GM18508 (cell line): ENCODE data around the gene KRT79.
"Not testable (repeated sequence)": the region's sequence is repeated elsewhere in the genome, so short reads cannot be mapped to it uniquely, and the experiment has no call there.

Experiments
- ATAC-seq: cut with Tn5 transposase; IDR thresholded peaks from one replicate; pipeline ENCODE4 v1.9.1; 2021; ENCODE audit warnings: moderate number of reproducible peaks; ENCODE audit not compliant: insufficient read depth, unreplicated experiment

KRT79 gene

DNA sequence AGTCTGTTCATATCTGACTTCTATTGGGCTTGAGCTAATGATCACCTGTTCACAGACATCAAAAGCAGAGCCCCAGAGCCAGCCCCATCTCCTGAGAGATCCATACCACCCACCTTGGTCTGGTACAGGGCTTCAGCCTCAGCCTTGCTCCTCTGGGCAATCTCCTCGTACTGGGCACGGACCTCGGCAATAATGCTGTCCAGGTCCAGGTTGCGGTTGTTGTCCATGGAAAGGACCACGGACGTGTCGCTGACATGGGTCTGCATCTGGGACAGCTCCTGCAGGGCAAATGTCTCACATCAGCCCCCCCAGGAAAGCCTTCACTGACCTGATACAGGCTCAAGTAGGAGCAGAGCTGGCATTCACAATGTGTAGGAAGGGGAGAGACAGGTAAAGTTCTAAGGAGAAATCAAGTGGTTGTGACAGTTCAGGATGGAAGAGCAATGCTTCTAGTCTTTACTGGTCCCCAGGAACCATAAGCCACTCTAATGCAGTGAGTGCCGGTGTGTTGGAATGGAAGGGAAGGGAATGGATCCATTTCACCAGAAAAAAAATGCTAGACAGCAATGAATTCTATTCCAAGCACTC, 25.4 kb downstream of the KRT79 start:
- ATAC-seq = no peak

DNA sequence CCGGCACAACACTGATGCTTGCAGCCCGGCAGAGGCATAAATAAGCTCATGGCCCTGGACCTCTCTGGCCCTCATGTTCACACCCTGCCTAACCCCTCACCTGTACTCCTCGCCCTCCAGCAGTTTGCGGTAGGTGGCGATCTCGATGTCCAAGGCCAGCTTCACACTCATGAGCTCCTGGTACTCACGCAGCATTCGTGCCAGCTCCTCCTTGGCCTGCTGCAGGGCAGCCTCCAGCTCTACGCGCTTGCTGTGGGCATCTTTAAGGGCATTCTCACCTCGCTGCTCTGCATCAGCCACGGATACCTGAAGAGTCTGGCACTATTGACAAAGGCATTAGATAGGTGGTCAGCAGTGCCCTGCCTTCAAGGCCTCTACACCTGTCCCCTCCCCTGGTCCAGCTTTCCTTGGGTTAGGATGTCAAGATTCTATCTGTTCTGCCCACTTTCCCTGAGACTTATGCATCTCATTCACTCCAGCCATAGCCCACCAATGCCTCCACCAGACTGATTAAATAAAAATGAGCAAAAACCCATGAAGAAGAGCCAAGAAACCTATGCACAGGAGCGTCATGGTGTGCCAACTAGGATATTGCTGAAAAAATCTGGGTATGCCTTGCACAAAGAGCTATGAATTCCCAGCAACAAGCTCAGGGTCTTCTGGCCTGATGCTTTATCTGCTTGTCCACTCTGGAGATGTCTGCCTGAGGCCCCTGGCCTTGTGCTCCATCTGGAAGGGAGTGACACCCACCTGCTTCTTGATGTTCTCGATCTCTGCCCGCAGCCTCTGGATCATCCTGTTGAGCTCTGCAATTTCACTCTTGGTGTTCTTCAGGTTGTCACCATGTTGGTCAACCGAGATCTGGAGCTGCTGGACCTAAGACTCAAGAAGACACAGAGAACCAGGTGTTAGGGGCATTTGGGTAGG, 26.3 kb downstream of the KRT79 start:
- no peak for ATAC-seq

DNA sequence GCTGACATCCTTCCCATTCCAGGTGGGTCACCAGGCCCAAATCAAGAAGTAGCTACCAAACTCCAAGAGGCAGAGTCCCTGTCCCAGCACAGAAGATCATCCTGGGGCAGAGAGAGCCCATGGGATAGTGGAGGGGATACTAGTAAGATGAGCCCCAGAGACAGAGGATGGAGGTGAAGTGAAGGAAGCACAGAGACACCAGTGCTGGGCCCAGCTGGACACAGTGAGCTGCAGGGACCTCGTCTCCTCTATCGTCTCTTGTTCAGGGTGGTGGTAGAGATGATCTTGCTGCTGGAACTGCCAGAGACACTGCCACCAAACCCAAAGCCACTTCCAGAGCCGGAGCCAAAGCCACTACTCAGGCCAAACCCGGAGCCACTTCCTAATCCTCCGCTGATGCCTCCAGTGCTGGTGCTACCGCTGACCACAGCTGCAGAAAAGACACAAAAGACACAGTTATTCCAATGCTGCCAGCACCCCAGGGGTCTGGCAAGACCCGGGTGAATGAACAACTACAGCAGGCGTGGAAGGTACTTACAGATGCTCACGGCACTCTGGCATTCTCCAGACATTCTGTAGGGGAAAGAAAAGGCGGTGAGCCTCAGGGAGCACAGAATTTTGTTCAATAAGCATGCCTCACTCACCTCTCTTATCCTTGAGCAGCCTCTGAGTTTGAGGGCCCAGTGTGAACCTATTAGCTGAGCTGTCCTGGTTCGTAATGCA, 27.1 kb downstream of the KRT79 start:
- no peak for ATAC-seq

DNA sequence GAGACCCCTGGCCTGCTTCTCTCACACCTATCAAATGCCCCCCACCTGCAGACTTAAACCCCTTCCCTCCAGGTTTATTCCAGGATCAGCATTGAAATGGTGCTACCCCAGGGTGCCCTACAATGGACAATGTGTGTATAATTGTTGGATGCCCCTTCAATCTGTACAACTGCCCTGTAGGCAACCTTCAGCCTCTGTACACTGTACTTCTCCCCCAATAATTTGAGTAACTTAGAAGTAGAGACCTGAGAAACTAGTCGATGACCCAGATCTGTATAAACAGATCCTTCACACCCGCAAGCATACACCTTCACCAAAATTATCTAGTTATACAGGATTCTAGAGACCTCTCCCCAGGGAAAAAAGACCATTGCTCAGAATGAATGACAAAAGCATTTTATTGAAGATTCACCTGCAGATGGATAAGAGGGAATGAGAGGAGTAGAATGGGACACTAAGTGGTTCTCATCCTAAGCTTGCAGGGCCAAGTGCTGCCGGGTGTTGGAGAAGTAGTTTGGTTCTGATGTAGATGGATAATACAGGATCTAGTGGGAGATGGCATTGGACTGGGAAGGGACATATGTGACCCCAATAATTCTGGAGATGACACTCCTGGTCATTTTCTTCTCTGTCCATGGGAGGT, 27.8 kb downstream of the KRT79 start:
- no peak for ATAC-seq

DNA sequence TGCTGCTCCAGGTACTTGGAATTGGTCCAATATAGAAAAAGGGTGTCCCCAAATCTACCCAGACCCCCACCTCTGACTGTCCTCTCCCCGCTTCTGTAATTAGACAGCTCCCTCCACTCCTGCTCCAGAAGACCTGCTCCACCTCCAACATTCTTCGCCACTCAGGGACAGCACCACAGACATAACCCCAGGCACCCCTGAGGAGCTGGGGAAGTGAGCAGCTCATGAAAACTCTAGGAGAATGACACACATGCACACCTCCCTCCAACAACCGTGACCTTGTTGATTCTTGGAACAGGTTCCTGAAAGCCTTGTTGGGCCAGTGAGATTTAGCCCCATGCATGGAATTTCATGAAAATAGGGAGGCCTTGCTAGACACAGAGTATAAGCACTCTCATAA, 28.4 kb downstream of the KRT79 start:
- ATAC-seq = no peak

DNA sequence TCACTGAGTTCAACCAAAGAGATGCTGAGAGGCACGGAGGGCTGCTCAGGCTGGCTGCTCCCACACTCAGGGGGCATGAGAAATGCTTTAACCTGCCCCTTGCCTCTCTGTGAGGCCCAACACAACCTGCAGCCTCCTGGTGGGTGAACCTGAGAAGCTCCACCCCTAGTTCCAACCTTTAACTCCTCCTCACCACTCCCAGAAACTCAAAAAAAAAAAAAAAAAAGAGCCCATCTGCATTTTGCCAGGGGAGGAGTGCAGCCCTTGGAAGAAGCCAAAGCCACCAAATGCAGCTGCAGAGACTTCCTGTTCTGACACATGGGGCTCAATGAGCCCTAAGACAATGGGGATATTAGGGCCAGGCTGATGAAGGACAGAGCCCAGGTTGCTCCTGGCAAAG, 29.1 kb downstream of the KRT79 start:
- ATAC-seq = no peak

DNA sequence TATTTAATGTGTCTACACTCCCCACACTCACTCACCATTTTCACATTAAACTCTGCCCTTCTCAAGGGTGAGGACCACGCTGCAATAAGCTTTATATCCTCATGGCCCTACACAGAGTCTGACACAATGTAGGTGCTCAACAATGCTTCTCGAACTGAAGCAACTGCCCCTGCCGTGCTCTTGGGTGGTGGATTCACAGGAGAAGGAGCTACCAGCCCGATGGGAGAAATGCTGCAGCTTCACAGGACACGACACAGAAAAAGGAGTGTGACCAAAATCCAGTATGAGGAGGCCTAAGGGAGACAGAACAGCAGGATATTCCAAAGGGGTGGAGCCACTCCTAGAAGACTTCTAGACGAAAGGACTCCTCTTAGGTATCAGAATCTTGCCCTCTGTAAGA, 31.7 kb downstream of the KRT79 start:
- no peak for ATAC-seq

DNA sequence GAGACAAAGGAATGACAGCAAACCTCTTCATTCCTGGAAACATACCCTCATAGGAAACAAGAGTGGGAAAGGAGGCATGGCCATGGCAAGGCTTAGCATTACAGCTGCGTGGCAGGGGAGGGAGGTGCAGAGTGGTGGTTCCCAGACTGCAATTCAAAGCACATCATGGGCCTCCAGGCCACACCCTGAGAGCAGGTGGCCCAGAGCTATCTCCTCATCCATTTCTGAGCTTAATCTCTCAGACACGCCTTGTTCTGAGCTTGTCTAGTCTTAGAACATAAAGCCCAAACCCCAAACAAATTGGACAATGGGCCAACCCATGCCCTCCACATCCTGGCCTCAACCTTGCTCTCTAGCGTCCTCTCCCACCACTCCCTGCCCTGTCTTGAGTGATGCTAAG, 32.3 kb downstream of the KRT79 start:
- no peak for ATAC-seq

DNA sequence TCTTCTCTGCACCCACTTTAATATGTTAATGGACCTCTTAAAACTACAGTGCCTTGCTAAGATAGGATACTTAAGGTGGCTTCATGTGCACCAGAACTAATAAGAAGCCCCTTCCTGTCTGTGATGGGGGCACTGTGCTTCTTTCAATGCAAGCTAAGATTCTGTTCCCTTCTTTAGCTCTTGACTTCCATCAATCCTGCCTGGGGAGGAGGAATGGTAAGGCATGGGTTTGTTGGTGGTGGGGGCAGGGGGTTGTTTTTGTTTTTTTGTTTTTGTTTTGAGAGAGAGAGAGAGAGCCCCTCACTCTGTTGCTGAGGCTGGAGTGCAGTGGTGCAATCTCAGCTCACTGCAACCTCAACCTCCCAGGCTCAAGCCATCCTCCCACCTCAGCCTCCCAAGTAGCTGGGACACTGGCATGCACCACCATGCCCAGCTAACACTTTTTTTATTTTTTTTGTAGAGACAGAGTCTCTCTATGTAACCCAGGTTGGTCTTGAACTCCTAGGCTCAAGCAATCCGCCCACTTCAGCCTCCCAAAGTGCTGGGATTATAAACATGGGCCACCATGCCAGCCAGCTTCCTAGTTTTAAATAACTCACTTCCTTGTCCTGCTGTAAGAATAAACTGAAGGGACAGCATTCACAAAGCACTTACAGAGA, 33.7 kb downstream of the KRT79 start:
- ATAC-seq = no peak

DNA sequence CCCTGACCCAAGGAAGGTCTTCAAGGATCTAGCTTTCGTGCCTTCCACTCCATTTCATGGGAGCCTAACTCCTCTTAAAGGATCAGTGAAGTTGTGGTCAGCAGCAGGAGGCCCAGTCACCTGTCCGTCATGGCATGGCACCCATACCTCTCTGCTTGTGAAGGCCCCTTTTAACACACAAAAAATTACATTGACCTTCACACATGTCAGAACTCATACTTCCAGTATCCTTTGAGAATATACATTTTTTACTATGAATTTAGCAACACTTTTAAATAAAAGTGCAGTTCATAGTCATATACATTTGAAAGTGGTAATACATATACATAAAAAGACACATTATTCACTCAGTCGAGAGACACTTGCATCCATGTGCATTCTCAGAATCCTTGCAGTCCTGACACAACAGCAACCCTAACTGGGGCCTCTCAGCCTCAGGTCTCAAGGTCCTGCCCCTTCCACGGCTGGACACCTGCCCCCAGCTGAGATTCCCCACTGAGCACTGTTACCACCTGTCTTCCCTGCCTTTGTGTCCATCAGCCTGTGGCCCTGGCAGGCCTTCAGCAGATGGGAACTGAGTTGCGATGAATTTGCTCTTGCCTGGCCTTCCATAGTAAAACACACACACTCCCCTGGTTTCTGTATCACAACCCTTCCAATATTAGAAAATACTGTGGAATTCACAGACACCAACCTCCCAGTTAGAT, 34.5 kb downstream of the KRT79 start:
- ATAC-seq = no peak

DNA sequence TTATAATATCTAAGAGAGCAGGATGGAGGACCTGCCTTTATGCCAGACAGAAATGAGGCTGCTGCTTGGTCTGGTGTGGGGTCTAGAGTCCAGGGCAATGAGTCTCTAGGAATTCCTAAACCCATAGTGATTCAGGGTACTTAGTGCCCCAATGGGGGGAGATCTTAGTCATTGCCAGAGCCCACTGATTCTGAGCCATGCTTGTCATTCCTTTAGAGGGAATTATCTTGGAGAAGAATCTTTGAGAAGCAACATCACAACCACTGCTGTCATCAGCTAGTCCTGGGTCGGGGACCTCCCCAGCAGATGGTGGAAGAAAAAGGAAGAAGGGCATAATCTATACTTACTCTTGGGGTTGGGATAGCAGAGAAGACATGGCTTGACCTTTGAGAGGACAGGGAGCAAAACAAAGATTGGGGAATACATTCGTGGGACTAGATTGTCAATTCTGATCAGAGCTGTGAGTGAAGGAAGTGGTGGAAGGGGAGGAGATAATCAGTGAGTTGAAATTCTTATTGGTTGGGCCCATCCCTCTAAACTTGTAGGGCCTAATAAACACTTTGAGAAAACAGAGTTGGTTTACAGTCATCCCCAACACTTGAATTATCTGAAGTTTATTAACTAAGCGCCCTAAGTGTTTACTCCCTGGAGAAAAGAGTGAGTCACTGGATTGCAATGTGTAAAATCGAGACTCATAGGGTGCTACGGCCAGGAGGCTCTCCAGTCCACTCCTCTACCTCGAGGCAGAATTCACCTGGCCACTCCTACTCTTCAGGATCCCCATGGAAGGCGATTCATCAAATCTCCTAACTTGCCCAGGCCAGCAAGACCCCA, 35.2 kb downstream of the KRT79 start:
- ATAC-seq = no peak

DNA sequence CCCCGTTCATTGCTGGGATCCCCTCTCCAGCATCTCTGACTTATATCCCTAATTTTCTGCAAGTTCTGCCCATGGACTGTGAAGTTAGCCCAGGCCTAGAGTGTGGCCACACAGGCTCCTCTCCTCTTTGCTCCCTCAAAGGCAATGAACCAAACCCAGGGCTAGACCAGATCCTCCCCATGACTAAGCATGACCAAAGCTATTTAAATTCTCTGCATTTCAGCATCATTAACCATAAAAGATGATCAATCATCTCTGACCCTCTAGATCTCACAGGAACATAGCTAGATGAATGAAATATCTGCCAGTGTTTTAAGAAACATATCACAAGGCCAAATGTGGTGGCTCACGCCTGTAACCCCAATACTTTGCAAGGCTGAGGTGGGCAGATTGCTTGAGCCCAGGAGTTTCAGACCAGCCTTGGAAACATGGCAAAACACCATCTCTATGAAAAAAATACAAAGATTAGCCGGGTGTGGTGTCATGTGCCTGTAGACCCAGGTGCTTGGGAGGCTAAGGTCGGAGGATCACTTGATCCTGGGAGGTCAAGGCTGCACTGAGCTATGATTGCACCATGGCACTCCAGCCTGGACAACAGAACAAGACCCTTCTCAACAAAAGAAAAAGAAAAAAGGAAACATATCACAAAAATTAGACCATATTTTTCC, 36.0 kb downstream of the KRT79 start:
- ATAC-seq = no peak

DNA sequence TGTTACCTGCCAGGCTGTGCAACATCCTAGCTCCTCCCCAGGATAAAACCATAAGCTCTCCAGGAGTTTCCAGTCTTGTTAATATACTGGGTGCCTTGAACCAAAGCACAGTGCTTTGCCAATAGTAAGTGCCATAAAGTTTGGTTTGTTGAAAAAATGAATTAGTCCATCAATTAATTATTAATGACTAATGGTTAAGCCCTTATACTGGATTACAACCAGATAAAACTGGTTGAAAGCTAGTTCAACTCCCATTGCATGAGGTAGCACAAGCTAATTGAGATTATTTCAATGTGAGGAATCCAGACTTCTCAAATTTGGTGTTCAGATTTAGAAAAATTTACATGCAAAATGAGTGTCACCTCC, 36.6 kb downstream of the KRT79 start:
- ATAC-seq = no peak

DNA sequence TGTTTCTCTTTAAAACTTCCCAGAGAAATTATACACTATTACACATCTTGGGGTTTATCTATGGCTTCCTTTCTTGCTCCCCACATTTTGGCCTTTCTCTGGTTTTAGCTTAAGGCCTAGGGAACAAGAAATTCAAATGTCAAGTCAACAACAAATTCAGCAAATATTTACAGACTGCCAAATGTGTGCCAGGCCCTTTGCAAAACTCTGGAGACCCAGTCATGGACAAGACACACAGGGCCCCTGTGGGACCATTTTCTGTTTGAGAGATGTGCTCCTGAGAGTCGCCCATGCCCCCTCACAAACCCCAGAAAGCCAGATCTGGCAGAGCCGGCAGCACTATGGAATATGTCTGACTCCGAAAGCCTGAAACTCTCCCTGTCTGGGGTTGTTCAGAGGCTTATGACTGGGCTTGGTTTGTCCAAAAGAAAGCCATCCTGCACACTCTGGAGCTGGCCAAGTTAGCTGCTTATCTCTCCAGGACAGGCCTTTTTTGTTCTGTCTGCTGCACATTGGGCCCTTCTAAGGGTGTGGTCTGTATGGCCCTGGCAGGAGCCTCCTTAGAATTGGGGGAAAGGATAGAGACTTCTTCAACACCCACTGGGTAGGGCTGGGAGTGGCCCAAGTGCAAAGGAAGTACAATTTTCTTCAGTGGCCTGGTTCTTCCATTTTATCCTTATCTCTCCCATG, 37.1 kb downstream of the KRT79 start:
- no peak for ATAC-seq

DNA sequence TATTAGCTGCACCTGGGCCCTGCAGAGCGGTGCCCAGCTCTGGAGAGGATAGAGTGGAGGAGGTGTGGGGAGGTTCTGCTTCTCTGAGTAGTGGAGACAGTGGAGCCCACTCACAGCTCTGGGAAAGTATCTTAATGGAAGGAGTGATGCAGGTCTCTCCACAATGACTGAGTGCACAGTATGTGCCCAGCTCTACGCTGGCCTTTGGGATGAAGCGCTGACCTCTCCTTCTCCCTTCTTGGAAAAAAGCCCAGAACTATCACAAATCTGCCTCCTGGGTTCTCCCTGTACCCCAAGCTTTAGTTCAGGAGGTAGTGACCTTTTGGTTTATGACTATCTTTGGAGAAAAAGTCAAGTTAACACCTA, 37.7 kb downstream of the KRT79 start:
- ATAC-seq = no peak

DNA sequence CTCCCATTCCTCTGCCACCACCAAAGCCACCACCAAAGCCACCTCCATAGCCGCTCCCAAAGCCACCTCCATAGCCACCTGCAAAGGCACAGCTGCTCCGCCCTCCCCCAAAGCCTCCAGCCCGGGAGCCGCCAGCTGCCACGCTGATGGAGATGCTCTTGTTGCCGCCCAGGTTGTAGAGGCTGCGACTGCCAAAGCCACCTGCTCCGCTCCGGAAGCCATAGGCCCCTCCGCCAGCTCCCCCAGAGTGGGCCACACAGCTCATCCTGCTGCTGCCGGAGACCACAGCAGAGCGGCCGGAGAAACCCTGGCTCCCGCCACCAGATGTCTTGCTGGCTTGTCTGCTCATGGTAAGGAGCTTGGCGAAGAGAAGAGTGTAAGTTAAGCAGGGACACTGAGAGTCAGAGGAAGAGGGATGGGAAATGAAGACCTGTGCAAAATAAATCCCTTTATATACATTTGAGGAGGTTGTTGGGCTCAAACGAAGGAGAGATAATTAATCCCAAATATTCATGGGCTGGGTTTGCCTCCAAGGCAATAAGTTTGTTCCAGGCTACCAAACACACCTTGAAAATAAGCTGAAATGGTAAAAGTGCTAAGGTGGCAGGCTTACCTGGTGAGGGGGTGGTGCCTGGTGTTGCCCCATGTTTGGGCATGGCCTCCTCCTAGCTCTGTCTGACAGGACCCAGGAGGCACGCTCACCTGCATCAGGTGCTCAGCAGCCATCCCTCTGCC, 38.2 kb downstream of the KRT79 start, which contains the start of gene KRT3:
Gene KRT3, minus strand, starts transcription at position 424 of the 735 bp plus-strand sequence. Its CDS starts 75 bp downstream, at position 349.
- ATAC-seq = no peak

DNA sequence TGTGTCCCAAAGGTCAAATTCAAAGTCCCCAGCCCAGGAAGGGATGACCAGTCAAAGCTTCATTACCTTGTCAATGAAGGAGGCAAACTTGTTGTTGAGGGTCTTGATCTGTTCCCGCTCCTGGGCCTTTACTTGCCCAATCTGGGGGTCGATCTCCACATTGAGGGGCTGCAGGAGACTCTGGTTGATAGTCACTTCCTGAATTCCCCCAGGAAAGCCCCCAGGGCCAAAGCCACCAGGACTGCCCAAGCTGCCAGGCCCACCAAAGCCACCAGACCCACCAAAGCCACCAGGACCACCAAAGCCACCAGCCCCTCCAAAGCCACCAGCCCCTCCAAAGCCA, 38.8 kb downstream of the KRT79 start:
- ATAC-seq = not testable (repeated sequence)
